HG03045 (cell line): ENCODE measurements around the gene EFNA1.
"Not testable (repeated sequence)": the region's sequence is repeated elsewhere in the genome, so short reads cannot be mapped to it uniquely, and the experiment has no call there.

Source experiments
- ATAC-seq: cut with Tn5 transposase; IDR thresholded peaks from one replicate; pipeline ENCODE4 v1.9.1; 2021; ENCODE audit warnings: mild to moderate bottlenecking, moderate library complexity; ENCODE audit not compliant: unreplicated experiment

Gene EFNA1

DNA sequence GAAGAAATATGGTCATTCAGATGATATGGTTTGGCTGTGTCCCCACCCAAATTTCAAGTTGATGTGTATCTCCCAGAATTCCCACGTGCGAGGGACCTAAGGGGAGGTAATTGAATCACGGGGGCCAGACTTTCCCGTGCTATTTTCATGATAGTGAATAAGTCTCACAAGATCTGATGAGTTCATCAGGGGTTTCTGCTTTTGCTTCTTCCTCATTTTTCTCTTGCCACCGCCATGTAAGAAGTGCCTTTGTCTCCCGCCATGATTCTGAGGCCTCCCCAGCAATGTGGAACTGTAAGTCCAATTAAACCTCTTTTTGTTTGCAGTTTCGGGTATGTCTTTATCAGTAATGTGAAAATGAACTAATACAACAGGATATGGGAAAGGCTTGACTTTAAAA is 14.1 kb downstream of the EFNA1 start:
- ATAC-seq, result no peak

DNA sequence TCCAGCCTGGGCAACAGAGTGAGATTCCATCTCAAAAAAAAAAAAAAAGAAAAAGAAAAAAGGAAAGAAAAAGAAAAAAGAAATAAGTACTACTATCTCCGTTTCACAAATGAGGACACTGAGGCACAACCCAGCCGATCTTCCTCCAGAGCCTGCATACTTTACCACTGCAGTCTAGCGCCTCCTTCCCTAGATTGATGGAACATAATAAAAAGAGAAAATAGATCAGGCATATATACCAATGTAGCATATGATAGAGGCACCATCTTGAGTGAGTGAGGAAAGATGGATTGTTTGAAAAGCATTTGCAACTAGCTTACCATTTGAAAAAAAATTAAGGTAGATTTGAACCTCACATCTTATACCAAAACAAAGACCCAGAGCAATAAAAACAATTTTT is 17.8 kb downstream of the EFNA1 start:
- no peak for ATAC-seq

DNA sequence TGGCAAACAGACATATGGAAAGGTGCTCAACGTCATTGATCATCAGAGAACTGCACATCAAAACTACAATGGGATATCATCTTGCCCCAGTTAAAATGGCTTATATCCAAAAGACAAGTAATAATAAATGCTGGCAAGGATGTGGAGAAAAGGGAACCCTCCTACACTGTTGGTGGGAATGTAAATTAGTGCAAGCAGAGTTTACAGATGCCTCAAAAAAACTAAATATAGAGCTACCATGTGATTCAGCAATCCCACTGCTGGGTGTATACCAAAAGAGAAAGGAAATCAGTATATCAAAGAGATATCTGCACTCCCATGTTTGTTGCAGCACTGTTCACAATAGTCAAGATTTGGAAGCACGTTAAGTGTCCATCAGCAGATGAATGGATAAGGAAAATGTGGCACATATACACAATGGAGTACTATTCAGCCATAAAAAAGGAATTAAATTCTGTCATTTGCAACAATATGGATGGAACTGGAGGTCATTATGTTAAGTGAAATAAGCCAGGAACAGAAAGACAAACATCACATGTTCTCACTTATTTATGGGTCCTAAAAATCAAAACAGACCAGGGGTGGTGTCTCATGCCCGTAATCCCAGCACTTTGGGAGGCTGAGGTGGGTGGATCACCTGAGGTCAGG is 28.4 kb downstream of the EFNA1 start:
- not testable (repeated sequence) for ATAC-seq

DNA sequence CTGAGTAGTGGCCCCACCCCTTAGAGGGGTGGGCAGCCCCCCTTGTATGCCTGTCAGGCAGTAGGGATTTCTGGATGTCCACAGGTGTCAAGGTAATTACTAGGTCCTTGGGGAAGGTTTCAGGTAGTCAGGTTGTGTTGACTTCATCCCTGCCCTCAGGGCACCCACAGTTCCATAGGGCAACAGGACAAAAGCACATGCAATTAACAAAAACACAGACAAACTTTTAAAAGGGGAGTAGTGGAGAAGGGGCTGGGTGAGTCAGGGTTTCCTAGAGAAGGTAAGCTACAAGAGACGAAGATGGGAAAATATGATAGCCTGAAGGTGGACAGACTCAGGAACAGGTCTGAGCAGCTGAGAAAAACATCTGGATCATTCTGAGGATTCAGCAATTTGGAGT is 31.3 kb downstream of the EFNA1 start:
- no peak for ATAC-seq

DNA sequence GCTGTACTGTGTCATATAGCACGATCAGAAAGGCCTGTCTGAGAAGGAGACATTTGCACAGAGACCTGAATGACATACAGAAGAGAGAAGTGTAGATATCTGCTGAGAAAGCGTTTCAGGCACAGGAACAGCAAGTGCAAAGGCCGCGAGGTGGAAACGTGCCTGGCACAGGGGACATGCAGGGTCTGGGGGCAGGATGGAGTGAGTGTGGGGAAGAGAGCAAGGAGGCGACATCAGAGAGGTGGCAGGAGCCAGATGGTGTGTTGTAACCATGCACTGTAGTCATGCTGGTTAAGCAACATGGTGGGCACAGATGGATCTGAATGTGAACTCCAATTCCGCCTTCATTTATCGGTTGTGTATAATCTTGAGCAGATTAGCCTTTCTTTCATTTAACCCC is 32.5 kb downstream of the EFNA1 start:
- ATAC-seq, result no peak

DNA sequence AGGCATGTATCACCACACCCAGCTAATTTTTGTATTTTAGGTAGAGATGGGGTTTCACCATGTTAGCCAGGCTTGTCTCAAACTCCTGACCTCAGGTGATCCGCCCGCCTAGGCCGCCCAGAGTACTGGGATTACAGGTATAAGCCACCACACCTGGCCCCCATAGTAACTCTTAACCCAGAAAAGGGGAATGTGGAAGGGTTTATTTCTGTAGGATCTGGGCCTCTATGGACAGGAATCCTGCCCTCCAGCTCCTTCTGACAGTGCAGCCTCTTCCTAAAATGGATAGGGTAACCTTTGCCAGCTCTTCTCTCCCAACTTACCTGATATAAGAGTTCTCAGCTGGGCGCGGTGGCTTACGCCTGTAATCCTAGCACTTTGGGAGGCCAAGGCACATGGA is 35.0 kb downstream of the EFNA1 start:
- ATAC-seq, result not testable (repeated sequence)

DNA sequence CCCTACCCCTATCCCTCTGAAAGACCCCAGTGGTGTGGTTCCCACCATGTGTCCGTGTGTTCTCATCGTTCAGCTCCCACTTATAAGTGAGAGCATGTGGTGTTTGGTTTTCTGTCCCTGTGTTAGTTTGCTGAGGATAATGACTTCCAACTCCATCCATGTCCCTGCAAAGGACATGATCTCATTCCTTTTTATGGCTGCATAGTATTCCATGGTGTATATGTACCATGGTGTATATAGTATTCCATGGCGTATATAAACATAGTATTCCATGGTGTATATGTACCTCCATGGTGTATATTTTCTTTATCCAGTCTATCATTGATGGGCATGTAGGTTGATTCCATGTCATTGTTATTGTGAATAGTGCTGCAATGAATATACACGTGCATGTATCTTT is 36.1 kb downstream of the EFNA1 start:
- ATAC-seq, result not testable (repeated sequence)

DNA sequence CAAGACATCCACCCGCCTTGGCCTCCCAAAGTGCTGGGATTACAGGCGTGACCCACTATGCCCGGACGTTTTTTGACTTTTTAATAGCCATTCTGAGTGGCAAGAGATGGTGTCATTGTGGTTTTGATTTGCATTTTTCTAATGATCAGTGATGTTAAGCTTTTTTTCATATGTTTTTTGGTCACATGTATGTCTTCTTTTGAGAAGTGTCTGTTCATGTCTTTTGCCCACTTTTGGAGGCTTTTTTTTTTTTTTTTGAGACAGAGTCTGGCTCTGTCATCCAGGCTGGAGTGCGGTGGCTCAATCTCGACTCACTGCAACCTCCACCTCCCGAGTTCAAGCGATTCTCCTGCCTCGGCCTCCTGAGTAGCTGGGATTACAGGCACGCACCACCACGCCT is 36.9 kb downstream of the EFNA1 start:
- ATAC-seq, result not testable (repeated sequence)

DNA sequence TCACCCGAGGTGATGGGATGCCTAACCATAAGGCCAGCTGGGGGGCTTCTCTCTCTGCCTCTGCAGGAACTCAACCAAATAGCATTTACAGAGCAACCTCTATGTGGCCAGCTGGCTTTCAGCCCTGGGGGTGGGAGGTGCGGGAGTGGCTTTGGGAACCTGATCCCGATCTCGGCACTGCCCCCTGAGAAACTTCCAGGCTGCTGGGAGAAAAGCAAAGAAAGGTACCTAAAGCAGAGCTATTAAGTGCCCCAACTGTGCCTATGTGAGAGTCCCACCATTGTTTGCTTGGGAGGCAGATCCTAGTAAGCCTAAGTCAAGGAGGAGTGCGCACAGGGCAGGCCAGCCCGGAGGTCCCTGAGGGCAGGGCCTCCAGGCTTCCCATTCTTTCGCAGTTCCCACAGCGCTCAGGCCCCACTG is 38.4 kb downstream of the EFNA1 start:
- no peak for ATAC-seq

DNA sequence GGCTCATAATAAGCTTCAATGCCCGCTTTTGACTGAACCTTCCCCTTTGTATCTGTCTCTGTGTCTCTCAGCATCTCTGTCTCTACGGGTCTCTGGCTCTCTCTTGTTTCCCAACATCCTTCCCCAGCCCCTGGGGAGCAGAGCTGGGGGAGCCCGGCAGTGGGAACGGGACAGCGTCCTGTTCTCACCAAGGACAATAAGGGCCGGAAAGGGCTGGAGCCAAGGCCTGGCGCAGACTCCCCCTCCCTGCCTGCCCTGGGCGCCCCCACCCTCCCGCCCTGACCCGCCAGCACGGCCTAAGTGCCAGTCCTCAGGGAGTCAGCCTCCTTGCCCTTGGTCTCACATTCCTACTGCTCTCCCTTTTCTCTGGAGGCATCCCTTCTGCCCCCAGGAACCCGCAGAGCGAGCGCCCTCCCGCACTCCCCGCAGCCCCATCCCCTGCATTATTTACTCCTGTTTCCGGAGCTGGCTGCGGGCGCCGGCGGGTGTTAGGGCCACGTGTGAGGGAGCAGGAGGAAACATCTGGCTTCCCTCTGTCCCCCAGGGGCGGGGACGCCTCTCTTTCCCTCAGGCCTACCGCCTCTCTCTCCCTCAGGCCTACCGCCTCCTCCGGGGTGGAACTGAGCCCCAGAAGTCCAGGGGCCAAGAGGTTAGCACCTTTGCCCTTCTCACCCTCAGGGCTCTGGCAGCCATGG is 38.9 kb downstream of the EFNA1 start:
- ATAC-seq, result no peak

DNA sequence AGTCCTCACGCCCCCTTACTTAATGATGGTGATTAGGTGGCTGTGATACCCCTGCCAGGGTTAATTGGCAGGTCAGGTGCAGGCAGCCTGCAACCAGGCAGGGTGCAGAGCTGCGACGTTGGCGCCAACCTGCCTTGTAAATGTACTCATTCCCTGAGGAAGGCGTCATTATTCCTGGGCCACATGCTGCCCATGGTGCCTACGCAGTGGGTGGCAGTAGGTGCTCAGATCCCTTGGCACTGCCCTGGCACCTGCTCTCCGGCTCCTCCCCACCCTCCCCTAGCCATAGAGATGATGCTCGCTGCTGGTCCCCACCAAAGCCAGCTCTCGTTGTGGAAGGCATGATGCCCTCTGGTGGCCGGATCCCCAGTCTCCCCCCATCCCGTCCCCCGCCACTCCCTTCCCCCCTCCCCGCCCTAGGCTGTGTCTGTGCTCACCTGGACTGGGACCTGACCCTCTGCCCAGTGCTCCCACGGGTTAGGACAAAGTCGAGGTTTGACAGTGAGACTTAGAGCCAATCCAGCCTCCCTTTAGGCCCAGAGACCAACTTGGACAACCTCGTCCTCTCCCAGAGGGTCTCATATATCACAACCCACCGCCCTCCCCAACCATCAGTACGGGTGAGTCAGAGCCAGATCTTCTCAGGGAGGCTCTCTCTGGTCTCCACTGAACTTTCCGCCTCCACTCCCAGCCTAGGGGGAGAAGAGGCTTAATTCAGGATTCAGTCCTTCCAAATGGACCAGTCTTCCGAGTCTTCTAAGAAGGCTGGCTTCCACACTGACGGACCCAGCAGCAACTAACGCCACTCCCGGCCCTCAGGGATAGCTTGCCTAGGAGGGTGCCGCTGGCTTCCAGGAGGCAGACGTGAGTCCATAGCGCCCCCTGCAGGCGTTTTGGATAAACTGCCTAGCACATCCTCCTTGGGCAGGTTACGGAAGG is 39.8 kb downstream of the EFNA1 start:
- ATAC-seq, result peak; percentile 56

DNA sequence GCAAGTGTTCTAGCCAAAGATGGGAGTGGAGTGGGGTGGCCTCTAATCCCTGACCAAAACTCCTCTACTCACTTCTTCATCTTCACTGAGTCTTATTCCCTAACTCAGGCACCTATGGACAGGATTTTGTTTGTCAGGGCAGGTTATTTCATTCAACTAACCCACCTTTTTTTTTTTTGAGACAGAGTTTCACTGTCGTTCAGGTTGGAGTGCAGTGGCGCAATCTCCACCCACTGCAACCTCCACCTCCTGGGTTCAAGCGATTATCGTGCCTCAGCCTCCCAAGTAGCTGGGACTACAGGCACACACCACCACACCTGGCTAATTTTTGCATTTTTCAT is 40.4 kb downstream of the EFNA1 start:
- ATAC-seq, result not testable (repeated sequence)

DNA sequence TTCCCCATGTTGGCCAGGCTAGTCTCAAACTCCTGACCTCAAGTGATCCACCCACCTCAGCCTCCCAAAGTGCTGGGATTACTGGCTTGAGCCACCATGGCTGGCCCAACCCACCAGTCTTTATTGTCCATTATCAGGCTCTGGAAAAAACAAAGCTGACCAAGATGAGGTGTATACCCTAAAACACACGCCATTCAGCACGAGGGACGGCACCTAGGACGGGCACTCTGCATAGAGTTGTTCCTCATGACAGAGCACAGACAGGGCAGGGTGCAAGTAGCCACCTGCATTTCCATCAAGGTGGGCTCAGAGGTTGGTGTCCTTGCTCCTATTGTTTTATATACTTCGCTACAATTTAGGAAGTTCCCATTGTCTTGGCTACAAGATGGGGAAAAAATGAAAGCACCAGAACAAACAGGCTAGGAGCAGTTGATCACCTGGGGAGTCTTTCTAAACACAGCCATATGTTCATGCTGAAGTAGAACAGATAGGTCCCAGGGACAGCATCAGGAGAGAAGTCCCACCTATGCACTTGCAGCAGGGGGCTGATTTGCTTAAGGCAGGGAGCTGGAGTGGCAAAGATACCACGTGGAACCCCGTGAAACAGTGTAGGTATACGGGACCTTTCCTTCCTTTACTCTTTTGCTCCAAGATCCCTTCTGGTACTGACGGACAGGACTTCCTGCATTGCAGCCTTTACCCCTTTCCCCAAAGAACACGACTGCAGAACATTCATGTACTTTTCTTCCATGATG is 41.0 kb downstream of the EFNA1 start:
- no peak for ATAC-seq

DNA sequence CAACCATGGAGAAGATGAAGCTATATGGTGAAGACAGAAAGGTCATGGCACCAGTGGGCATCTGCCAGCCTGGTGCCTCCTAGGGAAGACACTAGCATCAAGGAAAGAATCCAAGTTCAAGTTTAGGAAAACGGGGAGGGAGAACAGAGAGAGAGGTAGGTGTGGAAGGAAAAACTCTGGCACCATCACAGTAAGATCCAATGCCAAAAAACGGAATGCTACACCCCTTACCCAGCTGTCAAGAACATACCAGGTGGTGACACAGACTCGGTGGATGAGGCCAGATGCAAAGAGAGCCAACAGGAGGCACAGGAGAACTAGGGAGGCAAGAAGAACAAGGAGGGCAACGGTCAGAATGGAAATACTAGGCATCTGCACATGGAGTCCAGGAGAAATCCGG is 41.9 kb downstream of the EFNA1 start:
- ATAC-seq, result no peak

DNA sequence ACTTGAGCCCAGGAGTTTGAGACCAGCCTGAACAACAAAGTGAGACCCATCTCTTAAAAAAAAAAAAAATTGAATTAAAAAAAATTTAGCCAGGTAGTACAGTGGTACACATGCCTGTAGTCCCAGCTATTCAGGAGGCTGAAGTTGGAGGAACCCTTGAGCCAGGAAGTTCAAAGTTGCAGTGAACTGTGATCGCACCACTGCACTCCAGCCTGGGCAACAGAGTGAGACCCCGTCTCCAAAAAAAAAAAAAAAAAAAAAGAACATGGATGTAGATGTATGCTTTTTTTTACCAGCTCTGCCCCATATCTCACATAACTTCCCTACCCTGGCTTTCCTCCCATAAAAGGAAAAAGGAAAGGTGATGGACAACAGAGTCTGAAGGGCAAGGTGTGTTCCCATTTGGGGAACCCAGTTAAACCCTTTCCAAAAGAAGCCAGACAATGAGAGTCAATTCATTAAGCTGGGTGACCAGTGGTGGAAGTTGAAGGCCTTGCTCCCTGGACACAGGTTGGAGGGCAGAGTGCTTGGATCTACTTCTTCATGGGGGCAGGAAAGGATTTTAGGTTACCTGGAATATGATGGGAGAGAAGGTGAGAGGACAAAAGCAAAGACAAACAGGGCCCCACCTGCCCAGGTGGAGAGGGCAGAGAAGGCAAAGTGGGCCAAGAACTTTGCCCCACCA is 42.6 kb downstream of the EFNA1 start:
- ATAC-seq, result no peak

DNA sequence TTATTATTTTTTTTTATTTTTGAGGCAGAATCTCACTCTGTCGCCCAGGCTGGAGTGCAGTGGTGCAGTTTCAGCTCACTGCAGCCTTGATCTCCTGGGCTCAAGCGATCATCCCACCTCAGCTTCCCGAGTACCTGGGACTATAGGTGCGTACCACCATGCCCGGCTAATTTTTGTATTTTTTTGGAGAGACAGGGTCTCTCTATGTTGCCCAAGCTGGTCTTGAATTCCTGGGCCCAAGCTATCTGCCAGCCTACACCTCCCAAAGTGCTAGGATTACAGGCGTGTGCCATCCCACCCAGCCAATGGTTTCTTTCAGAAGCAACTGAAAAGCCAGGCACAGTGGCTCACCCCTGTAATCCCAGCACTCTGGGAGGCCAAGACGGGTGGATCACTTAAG is 43.1 kb downstream of the EFNA1 start:
- no peak for ATAC-seq

DNA sequence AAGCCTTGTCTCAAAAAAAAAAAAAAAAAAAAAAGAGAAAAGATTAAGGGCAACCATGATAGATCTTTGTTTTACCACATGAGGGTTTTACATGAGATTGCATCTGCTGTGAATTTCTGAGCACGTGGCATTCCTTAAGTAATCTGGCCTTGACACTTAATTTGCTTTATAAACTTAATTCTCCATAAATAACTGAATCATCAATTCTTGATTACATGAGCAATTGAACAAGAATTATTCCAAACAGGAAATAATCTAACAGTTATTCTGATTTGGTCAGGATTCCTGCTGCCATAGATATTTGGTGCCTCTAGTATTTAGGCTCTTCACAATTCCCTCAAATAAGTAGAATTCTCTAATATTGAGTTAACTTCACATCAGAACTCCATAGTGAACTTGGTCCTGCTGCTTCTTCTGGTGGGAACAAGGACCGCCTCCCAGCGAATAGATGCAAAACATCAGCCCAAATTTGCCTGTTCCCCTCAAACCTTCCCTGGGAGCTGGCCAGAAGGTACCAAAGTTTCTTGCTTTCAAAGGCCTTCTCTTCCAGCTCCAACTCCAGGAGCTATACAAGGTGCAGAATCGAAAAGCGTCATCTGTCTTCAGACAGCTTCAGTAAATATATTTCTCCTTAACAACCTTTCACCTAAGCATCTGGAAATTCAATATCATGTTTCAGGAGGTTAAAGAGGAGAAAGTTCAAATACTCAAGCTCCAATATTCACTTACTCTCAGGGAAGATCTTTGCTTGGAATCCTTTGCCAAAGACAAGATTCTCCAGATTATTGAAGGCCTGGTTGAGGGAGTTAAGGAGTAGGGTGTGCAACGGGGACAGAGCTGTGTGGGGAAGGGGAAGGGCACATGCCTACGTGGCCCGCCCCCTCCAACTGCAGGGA is 44.4 kb downstream of the EFNA1 start:
- no peak for ATAC-seq

DNA sequence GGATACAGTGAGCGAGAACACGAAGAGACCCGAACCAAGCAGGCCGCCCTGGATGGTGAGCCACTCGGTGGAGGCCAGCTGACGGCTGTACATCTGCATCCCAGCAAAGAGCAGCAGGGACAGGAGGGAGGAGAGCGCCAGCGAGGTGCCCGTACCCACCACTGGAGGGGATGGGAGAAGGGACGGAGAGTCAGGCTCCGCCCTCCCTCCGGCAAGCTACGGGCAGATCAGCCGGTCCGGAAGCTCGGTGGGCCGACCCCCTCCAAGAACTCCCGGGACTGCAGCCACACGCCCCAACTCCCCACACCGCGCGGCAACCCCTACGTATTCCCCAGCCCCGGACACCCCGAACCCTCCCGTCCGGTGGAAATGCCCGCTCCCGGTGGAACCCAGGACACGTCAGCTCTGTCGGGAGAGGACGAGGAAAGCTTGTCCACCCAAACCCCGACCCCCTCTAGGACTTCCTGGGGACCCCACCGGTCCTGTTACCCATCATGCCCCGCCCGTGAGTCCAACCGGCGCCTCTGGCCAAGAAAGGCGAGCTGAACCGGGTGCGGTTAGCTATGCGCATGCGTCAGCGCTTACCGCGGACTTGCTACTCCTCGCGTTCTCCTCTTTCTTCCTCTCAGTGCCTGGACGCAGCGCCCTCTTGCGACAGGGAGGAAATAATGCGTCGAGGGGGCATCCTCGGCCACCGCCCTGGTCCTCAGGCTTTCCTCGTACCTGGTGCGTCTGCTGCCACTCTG is 45.2 kb downstream of the EFNA1 start, which contains the start of gene KRTCAP2:
KRTCAP2 (minus strand) TSS at position 573 of the 746 bp plus-strand sequence; CDS start at position 493, 80 bp downstream.
- ATAC-seq, result peak; percentile 67
